ENCODE results near the gene MRPL49.
A peak's percentile ranks its signal among the peaks of the same experiment; 100 is the strongest.

Gene MRPL49

DNA sequence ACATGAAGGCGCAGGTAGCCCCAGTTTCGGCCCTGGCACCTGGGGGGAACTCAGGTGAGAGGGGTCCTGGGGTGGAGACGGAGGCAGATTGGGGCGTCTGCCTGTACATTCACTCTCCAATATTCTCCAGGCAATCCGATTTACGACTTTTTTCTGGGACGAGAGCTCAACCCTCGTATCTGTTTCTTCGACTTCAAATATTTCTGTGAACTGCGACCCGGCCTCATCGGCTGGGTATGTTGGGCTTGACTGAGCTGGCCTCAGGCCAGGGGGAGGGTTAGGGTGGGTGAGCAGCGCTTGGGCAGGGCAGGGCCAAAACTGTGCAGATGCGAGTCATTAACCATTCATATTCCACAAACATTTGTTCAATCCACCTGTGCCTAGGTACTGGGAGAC is 8.8 kb upstream of the MRPL49 start:
- in situ Hi-C loops (cut with MboI; ENCODE audit: low sequenced_read_pairs, unreplicated experiment), result no loop called here
- DNase-seq (ENCODE audit: low spot score), result no peak
- TF ChIP-seq, protein P1, sequence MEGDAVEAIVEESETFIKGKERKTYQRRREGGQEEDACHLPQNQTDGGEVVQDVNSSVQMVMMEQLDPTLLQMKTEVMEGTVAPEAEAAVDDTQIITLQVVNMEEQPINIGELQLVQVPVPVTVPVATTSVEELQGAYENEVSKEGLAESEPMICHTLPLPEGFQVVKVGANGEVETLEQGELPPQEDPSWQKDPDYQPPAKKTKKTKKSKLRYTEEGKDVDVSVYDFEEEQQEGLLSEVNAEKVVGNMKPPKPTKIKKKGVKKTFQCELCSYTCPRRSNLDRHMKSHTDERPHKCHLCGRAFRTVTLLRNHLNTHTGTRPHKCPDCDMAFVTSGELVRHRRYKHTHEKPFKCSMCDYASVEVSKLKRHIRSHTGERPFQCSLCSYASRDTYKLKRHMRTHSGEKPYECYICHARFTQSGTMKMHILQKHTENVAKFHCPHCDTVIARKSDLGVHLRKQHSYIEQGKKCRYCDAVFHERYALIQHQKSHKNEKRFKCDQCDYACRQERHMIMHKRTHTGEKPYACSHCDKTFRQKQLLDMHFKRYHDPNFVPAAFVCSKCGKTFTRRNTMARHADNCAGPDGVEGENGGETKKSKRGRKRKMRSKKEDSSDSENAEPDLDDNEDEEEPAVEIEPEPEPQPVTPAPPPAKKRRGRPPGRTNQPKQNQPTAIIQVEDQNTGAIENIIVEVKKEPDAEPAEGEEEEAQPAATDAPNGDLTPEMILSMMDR (IDR thresholded peaks at IDR 0.05; ENCODE audit: borderline replicate concordance, control extremely low read depth, extremely low read depth, insufficient read depth, missing control alignments), result no peak

DNA sequence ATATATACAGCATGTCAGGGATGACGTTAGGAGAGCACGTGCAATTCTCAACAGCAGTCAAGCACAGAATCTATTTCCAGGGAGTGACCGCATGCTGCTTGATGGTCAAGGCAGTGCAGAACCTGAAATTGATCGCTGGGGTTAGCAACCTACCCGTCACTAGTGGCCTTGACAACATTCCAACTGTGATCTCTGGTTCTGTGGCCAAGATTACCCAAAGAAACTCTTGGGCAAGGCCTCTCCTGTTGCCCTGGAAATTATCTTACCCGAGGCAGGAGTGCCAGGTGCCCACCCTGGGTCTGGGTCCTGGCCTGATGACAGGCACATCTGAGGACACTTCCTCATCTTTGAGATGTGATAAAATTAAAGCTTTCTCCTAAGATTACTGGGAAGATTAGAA is 8.3 kb upstream of the MRPL49 start:
- in situ Hi-C loops (cut with MboI; ENCODE audit: low sequenced_read_pairs, unreplicated experiment), result no loop called here
- TF ChIP-seq, protein P1 (IDR thresholded peaks at IDR 0.05; ENCODE audit: borderline replicate concordance, control extremely low read depth, extremely low read depth, insufficient read depth, missing control alignments), result no peak
- no peak for DNase-seq (ENCODE audit: low spot score)

DNA sequence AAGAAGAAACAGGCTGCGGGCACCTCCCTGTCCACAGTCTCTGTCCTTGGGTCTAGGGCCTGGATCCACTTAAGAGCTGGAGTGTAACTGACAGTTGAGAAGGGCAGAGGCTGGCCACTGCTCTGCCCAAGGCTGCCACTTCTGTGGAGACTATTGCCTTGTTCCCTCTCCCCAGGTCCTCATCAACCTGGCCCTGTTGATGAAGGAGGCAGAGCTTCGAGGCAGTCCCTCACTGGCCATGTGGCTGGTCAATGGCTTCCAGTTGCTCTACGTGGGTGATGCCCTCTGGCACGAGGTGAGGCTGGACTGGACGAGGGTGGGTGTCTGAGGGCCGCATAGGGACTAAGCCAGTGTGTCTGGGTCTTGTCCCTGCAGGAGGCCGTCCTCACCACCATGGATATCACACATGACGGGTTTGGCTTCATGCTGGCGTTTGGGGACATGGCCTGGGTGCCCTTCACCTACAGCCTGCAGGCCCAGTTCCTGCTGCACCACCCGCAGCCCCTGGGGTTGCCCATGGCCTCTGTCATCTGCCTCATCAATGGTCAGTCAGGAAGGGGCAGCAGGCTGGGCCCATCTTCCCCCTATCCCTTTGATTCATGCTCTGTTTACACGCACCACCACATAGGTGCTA is 7.5 kb upstream of the MRPL49 start:
- no peak for DNase-seq (ENCODE audit: low spot score)
- in situ Hi-C loops (cut with MboI; ENCODE audit: low sequenced_read_pairs, unreplicated experiment), result no loop called here
- TF ChIP-seq, protein P1 (IDR thresholded peaks at IDR 0.05; ENCODE audit: borderline replicate concordance, control extremely low read depth, extremely low read depth, insufficient read depth, missing control alignments), result no peak

DNA sequence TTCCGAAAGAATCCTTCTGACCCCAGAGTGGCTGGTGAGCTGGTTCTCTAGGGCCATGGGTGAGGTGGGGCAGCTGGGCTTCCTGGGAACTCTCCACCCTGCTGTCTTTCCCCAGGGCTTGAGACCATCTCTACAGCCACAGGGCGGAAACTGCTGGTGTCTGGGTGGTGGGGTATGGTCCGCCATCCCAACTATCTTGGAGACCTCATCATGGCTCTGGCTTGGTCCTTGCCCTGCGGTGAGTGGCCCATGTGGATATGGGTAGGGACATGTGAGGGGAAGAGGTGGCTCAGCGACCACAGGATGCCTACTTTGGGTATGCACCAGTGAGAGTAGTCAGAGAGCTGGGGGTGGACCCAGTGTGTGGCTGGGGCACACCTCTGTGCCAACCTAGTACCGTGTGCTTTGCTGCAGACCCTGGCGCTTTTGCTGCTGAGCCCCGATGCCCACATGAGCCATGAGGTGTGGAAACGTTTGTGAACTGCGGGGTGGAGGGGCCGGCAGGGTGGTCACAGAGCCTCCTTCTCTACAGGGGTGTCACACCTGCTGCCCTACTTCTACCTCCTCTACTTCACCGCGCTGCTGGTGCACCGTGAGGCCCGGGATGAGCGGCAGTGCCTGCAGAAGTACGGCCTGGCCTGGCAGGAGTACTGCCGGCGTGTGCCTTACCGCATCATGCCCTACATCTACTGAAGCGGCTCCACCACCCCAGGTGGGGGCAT is 6.6 kb upstream of the MRPL49 start:
- no peak for DNase-seq (ENCODE audit: low spot score)
- TF ChIP-seq, protein P1 (IDR thresholded peaks at IDR 0.05; ENCODE audit: borderline replicate concordance, control extremely low read depth, extremely low read depth, insufficient read depth, missing control alignments), result no peak
- in situ Hi-C loops (cut with MboI; ENCODE audit: low sequenced_read_pairs, unreplicated experiment), result no loop called here

GRCh38 chr11:65116370-65117205 is 5.5 kb upstream of the MRPL49 start:
- in situ Hi-C loops (cut with MboI; ENCODE audit: low sequenced_read_pairs, unreplicated experiment), result no loop called here
- TF ChIP-seq, protein P1 (IDR thresholded peaks at IDR 0.05; ENCODE audit: borderline replicate concordance, control extremely low read depth, extremely low read depth, insufficient read depth, missing control alignments), result no peak
- DNase-seq (ENCODE audit: low spot score), result peak; percentile 34

DNA sequence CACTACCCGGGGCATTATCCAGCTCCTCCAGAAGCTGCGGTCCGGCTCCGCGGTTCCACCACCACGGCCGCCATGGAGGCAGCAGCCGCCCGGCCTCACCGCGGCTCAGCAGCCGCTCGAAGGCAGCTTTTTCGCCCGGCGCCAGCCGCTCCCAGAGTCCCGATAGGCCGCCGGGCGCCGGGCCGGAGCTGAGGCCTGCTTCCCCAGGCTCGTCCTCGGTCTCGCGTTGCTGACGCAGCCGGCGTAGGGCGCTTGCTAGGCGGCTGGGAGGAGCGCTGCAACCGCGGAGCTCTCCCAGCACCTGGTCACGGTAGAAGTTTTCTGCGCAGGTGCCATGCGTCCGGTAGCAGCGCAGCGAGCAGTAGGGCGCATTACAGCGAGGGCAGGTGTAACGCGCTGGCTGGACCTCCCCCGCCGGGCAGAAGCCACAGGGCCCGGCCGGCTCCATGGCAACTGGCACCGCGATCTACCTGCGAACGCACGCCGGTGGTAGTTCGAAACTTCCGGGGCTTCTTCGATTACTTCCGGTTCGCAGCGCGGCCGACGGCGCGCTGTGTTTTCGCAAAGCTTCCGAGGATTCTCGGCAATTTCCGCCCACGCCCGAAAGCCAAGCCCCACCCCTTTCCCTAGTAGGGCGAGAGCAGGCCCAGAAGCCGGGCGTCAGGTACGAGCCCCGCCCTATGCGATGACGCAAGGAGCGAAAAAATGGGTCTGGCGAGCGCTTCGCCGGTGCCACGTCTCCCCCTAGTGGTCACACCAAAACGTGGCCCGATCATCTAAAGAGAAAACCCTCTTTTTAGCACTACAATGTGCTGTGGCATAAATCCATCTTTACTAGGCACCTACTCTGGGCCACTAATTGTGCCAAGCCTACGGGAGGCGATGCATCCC is 4.7 kb upstream of the MRPL49 start, which contains the start of gene ZNHIT2:
TSS of gene ZNHIT2 (minus strand) at position 496 of the 891 bp plus-strand sequence. CDS start at position 448, 48 bp downstream.
- TF ChIP-seq, protein P1 (IDR thresholded peaks at IDR 0.05; ENCODE audit: borderline replicate concordance, control extremely low read depth, extremely low read depth, insufficient read depth, missing control alignments), result peak; percentile 68
- peak; percentile 96 for DNase-seq (ENCODE audit: low spot score)
- in situ Hi-C loops (cut with MboI; ENCODE audit: low sequenced_read_pairs, unreplicated experiment), result no loop called here

Measured in GM13976 (cell line).